HTERT RPE-1 (cell line): Measurements from ENCODE around the gene STIL.

ENCODE experiments used
- in situ Hi-C: fragments of 300-500 bp; cut with MboI; formaldehyde crosslinking; loops from 4 replicates; pipeline ENCODE4 v1.14.3; 2020; ENCODE audit warnings: low sequenced_read_pairs

The STIL gene

GRCh38 chr1:47238935-47239592 is 74.9 kb downstream of the STIL start:
- in situ Hi-C loops = no loop called here

DNA sequence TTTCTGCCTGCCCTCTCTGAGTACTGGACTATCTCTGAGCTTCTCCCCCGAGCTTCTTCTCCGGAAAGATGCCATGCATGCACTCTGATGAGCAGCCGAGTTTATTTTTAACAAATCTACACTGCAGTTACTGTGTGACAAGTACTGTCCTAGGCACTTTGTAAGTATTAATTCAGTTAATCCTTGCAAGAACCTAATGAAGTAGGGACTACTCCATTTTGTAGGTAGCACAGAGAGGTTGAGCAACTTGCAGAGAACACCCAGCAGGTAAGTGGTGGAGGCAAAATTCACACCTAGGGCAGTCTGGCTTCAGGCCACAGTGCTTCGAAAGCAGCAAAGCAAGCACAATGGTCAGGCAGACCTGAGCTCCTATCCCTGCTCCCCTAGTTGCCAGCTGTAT is 78.1 kb downstream of the STIL start:
- in situ Hi-C loops = no loop called here

DNA sequence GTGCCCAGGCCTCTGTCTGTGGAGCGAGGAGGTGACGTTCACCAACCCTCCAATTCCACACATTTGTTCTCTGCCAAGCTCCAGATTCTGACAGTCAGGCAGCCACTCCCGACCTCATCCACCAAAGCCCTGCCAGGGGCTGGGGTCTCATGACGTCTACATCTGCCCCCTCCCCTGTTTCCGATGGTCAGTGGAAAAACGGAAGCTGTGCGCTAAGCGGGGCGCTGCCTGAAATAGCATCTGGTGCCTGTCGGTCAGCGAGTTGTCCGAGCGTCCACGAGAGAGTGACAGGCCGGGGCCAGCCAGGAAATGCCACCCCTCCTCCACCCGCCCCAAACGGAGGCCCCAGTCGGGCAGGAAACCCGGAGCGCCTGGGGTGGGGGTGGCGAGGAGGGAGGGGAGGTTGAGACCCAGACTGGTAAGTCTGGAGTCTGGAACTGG is 78.7 kb downstream of the STIL start:
- in situ Hi-C loops = no loop called here

- in situ Hi-C loops = no loop called here
These were observed 80.8 kb downstream of the STIL start for GRCh38 chr1:47233186-47233585.

- in situ Hi-C loops = no loop called here
These were observed 81.6 kb downstream of the STIL start, which contains the start of gene TAL1 for GRCh38 chr1:47232187-47232874. TSS of gene TAL1 (minus strand) at chr1:47232225. CDS start at chr1:47225888, 6,337 bp downstream.

DNA sequence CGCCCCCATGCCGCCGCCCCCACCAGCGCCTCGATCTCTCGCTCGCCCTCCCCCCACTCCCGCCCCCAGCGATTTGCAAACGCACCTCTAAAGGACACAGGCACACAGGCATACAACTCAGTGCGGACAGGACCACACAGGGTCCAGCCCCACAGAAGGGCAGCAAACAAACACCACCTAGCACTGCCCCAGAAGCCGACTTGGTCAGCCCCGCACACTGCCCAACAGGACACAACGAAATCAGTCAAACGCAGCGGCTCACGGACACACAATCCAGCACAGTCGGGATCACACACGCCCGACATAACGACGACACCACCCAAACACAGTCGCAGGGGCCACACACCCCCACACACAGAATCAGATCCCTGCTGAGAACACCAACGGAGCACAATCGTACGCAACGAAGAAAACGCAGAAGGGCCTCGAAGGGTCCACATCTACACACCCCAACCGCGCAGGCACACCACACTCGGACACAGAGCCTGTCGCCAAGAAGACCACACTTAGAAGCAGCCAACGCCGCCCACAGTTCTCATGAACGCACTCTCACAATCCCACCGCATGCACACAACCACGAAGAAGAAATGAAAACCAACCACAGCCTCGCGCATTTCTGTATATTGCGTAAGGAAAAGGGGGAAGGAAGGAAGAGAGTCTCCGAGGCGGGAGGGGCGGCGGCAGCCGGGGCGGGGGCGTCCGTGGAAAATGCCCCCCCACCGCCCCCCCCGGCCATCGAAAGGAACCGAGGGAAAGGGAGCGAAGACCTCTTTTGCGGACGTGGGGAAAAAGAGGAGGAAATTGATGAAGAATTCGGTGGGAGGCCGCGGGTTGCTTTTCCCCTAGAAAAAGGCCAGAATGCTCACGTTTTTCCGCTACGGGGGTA is 82.4 kb downstream of the STIL start:
- in situ Hi-C loops = no loop called here

DNA sequence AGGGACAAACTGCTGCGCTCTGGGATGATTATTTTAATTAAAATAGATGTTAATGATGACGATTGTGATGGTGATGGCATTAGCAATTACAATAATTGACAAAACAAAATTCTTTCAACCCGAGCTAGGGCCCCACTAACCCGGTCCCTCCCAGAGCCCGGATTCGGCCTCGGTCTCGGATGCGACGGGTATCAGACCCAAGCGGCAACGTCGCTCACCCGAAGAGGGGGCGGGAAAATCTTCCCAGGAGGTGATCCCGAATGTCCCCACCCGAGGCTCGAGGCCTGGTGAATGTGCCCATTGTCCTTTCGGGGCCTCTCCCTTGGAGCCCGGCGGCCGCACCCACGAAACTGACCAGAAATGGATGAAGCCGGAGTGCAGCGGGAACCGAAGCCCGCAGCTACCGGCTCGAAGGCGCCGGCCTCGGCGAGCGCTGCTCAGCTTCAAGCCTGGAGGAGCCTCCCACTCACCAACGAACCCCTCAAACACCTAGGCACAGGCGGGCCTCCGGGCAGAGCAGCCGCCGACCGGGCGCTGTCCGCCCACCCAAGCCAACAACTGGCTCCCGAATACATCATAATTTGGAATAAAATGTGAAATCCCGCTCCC is 83.2 kb downstream of the STIL start:
- in situ Hi-C loops = no loop called here

DNA sequence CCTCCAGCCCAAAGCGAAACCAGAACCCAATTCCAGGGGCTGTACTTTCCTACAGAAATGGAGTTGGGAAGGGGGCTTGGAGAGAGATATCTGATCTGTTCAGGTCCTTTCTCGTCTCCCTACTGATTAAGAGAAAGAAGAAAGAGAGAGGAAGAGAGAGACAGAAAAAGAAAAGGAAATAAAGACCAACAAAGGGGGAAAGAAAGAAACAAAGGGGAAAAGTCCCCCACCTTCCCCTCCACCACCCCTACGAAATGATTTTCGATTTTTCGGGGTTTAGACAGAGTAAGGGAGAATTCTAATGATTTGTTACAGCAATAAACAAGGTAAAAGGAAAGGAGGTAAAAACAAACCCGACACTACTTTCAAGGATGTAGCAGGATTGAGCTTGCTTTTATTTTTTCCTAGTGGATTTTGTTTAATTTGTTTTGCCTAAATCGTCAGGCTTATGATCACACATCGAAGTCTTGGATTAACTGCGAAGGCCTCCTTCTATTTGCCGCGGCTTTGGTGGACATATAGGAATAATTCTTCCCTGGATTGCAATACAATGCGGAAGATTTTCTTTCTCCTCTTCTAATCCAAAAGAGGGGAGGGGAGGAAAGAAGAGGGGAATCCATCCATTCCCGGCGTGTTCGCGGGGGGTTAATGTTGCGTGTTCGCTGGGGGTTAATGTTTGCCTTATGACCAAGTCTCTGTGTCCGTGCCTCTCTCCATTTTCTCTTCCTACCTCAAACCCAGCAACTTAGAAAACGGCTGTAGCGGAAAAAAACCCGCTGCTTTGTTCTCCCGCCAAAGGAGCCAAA is 83.9 kb downstream of the STIL start:
- in situ Hi-C loops = no loop called here

DNA sequence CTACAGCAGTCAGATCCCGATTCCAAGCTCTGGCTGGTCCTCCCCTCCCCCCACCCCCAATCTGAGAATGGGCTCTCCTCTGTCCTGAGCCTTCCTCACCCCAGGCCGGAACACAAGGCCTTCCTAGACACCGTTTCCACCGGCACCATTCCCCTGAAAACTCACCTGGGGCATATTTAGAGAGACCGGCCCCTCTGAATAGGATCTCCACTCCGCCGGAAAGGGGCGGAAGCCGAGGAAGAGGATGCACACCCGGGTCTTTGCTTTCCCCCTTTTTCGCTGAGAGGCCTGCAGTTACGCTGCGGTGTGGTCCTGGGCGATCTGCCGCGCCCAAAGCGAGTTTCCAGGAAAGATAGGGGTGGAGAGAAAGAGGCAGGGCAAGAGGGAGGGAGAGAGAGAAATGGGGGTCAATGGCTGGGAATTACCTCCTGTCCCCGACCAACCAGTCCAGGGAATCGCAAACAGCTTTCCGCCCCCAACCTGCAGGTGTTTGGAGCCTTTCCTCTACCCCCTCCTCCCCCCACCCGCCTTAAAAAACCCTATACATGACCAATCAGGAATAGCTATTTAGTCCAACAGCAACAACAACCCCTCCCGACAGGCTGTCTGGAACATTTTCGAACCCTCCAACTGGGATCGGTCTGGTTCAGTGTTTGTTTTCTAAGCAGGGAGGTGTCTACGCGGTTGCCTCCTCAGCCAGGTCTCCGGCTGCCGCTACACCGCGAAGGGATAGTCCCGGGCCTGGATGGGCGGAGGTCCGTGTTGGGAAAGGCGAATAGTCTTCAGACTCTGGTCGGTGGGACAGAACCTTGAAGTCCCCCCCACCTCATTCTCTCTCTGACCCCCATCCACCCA is 84.7 kb downstream of the STIL start:
- in situ Hi-C loops = no loop called here

DNA sequence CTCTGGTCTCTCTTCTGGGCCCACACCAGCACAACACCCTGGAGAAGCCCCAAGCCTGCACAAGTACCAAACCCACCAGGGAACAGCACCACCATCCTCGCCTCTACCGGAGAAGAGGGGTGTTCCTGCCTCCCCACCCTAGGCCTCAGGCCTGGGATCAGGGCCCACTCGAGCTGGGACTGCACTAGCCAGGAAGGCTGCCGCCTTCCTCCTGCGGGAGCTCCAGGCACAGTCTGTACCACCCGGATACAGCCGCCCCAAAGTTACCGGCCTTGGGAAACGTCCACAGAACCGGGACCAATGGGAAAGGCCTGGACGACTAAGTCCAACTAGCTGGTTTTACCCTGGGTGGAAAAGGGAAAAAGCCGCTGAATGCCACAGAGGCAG is 85.3 kb downstream of the STIL start:
- in situ Hi-C loops = no loop called here

- in situ Hi-C loops = no loop called here
These were observed 86.4 kb downstream of the STIL start for GRCh38 chr1:47227341-47228232.

- in situ Hi-C loops = no loop called here
These were observed 87.1 kb downstream of the STIL start for GRCh38 chr1:47226839-47227215.

GRCh38 chr1:47226121-47226838 is 87.7 kb downstream of the STIL start:
- in situ Hi-C loops = no loop called here

DNA sequence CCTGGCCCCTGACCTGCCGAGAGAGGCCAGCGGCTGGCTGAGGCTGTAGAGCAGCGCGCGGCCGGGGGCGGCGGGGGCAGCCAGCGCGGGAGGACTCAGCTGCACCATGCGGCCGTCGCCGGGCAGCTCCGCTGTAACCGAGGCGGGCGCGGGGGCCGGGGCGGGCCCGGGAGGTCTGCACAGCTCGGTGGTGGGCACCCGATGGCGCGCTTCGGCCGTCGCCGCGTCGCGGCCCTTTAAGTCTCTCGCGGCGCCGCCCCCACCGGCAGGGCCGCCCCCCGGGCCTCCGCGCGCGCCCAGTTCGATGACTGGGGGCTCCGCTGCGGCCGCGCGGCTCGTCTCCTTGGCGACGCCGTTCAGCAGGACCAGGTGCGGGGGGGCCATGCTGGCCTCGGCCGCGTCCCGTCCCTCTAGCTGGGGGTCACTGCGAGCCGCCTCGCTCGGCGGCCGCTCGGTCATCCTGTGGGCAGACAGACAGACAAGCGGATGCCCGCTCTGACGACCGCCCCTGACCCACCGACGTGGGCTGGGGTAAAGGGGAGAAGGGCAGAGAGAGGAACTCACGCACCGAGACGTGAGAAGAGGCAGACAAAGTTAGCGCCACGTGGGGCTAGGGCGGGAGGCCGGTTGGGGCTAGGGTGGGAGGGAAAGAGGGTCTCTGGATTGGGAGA is 88.4 kb downstream of the STIL start:
- in situ Hi-C loops = no loop called here

DNA sequence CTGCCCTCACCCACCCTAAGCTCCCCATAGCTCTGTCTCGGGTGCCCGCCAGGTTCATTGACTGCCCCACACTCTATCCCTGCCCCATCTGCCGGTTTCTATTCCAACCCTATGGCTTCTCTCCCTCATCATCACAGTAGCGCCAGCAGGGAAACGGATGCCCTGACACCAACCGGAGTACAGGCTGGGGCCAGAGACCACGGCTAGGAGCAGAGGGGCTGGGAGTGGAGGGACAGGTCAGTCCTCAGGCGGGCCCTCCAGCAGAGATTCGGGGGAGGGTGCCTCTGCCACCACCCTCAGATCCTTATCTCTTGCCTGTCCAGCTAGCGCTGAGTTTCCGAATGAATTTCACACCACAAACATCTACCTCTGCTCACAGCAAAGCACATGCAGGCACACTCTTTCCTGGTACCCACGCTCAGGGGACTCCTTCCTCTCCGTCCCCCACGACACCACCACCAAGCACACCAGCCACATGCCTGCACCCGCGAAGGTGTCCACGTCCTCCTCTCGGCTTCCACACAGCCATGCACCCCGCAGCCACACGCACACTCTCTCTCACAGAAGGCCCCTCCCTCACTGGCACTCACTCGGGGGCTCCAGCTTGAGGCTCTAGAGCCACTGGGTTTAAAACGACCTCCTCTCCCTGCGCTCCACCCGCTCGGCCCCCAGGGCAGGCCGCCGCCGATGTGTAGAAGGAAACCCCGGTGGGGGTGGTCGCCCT is 89.1 kb downstream of the STIL start:
- in situ Hi-C loops = no loop called here

DNA sequence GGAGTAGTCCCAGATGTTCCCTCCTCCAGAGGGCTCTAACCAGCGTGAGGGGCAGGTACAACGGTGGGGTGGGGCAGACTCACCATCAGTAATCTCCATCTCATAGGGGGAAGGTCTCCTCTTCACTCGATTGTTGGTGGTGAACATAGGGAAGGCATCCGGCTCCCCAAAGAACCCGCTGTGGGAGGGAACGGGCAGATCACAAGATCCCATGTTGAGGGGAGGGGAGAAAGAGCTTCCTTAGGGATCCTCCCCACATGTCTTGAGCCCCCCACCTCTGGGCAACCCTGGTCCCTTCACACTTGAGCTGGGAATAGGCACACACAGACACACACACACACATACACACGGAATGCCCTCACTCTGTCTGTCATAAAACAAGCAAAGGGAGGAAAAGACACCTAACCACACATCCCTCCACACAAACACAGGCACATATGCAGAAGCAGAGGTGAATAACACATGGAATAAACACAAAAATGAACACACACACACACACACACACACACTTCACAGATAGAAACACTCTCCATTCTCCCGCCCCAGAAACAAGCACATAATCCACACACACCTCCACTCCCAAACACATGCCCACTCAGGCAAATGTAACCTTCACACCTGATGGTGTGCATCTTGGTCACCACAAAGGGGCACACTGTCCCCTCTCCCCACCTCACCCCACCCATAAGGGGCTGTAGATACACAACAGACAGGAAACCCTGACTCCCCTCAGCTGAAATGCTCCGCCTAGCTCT is 89.8 kb downstream of the STIL start:
- in situ Hi-C loops = no loop called here
